ENCODE measurements around the gene KIF1A.
A peak's percentile ranks its signal among the peaks of the same experiment; 100 is the strongest.

KIF1A gene

DNA sequence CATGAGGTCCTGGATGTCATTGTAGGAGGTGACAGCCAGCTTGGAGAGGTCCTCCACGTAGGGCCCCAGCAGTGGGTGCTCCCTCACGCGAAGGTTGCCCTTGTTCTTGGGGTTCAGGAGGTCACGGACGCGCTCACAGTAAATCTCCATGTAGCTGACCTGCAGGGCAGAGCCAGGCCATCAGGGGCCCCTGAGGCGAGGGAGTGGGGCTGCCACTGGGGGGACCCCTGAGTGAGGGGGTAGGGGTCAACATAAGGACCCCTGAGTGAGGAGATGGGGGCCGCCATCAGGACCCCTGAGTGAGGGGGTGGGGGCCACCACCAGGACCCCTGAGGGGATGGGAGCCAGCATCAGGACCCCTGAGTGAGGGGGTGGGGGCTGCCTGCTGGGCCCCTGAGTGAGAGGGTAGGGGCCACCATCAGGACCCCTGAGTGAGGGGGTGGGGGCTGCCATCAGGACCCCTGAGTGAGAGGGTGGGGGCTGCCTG is 33.6 kb downstream of the KIF1A start:
- DNase-seq: no peak

DNA sequence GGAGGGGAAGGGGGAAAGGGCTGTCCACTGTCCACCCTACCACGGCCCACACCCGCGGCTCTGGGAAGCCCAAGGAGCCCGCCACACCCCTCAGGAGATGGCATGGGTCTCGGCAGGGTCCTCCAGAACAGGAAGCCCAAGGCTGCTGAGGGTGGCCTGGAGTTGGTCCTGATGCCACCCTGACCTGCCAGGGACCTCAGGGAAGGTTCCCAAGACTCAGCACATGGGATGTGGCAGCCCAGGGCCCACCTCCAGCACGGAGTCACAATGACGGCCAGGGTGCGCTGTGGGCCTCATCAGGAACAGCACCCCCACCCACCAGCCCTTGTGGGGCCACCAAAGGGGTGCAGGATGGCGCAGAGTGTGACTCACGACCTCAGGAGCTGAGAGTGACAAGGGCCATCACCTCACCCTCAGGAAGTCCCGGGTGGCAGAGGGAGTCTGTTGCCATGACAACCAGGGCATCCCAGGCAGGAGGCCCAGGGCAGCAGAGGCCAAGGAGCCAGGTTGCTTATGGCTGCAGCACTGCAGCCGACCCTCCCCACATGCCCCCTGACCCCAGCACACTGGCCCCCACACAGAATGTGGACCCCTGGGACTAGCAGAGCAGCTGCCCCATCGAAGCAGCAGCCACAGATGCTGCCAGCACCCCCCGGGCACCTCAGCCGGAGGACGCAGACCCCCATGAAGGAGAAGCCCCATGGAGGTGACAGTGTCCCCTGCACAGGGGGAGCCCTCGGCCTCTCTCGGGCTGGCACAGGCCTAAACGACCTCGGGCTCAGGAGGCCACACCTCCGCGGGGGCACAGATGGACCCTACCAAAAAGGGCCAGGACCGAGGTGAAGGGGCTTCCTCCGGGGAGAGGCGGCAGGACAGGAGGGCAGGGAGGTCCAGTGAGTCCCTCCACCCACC is 34.3 kb downstream of the KIF1A start:
- no peak for DNase-seq

DNA sequence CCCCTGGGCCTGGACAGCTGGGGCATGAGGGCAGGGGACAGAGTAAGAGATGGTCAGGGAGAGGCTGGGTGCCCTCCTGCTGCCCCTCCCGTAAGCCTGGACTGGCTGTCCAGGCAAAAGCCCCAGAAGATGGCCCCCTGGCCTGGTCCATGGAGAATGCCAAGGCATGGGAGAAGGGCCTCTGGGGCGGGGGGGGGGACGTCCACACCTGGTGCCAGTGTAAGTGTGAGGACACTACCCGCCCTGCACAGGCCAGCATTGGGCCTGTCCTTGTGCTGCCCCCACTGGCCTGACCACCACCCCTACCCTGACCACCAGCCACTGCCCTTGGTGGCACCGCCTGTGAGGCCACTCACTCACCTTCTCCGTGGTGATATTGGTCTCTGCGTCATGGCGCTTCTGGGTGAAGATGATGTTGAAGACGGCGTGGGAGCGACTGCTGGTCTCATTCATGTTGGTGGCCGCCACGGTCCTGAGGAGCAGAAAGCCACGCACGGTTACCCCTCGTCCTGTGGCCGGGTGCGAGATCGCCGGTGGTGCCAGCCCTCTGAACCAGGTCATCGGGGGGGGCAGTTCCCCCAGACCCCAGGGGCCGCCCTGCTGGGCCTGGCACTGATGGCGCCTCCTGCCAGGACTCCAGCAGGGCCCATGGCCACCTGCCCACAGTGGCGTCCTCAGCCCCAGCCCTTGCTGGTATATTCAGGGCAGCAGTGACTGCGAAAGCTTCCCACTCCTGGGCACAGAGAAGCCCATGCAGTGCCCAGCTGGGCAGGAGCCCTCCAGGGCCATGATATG is 35.2 kb downstream of the KIF1A start:
- DNase-seq: no peak

DNA sequence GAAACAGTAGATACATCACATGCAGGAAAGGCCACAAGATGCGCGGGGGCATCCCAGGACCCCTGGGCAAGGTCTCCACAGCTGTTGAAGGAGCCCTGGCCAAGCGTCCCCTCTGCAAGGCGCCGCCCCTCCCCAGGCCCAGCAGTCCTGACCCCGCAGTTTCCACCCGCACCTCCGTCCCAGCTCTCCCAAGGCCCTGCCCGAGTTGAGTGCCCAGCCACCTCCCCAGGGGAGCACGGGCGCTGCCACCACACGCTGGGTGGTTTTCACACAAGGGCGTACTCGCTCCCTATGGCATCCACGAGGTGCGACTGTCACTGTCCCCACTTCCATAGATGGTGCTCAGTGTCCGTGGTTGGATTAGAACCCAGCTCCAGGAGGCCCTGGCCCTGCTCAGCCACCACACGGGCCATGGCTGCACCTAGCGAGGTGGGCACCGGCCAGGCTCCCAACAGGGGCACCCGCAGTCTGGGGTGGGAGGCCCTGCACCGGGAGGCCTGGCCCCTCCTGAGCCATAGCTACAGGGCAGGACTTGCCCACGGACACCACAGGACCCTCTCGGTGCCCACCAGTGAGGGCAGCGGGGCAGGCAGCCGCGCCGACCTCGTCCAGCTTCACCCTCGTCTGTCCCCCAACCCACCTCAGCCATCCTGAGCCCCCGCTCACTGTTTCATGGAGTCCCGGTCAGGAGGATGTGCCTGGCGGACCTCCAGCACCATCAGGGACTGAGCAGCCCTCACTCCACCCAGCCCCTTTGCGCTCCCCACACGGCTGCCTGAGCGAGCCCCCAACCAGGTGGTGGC is 36.0 kb downstream of the KIF1A start:
- DNase-seq: no peak

DNA sequence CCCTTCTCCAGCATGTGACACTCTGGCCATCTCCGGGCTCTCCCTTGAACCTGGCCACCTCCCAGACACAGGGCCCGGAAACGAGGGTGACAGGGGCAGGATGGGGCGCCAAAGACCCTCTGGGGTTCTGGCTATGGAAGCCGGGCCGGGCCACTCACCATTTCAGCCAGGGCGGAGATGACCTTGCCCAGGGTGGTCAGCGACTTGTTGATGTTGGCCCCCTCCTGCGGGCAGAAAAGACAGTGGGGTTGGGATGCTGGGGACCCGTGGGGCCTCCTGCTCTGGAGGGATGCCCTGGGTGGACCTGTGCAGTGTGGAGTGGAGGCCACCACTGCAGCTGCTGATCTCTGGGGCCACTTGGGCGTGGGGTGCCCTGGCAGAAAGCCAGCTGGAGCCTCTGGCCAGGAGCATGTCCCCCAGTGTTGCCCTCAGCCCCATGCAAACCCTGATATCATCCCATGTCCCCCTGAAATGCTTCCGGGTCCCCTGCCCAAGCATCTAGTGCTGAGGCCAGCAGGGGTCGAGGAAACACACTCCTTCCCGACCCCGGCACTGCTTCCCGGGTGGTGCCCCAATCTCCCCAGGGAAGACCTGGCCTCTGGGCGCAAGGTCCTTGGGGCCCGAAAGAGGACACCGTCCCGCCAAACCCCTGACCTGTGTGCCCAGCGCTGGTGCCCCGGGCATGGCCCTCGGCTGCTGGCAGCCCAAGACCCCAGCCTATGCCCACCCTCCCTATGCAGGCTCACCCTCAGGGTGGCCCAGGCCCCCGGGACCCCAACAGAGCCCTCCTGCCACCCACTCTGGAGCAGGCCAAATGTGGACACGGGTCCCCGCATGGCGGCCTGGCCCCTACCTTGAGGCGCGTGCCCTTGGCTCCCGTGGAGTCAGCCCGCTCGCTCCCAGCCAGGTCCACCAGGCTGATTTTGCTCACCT is 36.9 kb downstream of the KIF1A start:
- DNase-seq: no peak

DNA sequence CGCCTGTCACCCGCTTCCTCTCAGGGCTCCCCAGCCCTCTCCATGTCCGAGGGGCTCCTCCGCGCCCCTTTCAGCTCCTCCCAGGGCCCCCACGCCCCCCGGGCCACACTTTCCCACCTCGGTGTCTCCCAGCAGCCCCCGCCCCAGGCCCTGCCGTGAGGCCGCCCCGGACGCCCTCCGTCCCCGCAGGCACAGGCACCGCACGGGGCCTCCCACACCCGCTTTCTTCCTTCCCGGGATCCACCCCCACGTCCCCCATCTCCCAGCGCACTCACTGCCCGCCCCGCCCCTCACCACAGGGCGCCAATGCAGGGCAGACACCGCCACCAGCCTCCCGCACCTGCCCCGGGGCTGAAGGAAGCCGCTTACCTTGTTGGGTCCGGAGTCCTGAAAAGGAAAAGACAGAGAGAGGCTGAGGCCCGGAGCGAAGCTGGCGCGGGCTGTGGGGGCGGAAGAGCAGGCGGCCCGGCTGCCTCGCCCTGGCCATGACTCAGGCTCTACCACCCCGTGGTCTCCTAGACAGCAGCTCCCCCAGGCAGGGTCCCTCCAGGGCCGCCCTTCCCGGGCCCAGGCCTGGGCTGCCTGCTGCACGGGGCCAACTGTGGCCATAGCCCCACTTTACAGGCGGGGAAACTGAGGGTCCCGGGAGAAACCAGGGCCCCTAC is 37.7 kb downstream of the KIF1A start:
- DNase-seq: no peak

DNA sequence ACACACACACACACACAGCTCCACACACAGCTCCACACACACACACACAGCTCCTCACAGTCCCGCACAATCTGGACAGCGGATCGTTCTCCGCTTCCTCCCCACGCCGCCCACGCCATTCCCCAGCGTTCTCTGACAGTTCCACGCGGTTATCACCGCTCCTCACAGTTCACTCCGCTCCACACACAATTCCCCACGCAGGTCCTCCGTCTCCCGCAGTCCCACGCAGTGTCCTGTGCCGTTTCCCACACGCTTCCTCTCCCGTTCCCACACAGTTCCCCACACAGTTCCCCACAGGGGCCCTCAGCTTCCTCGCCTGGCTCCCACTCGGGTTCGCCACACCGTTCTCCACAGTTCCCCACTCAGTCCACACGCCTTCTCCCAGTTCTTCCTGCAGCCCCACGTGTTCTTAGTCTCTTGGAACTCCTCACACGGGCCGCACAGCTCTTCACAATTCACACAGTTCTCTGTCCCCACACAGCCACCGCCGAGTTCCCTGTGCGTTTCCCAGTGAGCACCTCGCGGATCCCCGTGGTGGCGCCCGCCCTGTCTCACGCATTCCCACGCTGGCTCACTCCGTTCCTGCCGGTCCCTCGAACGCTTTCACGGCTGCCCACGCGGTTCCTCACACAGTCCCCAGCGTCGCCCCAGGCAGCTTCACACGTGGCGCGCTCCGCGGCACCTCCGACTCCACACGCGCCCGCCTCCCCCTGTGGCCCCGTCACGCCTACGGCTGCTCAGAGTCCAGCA is 38.4 kb downstream of the KIF1A start:
- no peak for DNase-seq

DNA sequence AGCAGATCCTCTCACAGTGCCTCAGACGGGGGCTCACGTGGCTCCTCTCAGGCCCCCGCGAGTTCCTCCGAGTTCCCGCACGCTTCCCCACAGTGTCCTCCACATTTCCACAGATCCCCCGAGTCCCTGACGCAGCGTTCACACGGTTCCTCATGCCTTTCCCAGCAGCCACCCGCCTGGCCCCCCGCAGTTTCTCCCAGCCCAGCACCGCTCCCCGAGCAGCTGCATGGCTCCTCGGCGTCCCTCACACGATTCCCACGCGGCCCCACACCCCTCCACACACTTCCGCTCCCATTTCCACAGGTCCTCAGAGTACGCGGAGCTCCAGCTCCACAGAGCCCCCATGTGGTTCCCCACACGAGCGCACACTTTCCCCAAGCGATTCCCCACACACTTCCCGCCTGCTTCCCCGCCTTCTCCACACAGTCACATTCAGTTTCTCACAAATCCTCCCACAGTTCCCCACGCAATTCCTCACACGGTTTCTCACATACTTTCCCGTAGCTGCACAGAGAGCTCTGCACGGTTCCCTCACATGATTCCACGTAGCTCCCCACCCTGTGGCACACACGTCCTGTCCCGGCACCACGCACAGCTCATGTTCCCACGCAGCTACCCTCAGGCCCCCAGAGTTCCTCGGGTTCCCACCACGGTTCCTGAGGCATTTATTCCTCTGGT is 39.9 kb downstream of the KIF1A start:
- no peak for DNase-seq

DNA sequence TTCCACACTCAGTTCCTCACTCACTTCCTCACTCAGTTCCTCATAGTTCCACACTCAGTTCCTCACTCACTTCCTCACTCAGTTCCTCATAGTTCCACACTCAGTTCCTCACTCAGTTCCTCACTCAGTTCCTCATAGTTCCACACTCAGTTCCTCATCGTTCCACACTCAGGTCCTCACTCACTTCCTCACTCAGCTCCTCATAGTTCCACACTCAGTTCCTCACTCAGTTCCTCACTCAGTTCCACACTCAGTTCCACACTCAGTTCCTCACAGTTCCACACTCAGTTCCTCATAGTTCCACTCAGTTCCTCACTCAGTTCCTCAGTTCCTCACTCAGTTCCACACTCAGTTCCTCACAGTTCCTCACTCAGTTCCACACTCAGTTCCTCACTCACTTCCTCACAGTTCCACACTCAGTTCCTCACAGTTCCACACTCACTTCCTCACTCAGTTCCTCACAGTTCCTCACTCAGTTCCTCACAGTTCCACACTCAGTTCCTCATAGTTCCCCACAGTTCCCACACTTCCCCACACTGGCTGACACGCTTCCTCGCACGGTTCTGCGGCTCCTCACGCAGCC is 40.7 kb downstream of the KIF1A start:
- peak in 1 of 3 donors; percentile 1 for DNase-seq

DNA sequence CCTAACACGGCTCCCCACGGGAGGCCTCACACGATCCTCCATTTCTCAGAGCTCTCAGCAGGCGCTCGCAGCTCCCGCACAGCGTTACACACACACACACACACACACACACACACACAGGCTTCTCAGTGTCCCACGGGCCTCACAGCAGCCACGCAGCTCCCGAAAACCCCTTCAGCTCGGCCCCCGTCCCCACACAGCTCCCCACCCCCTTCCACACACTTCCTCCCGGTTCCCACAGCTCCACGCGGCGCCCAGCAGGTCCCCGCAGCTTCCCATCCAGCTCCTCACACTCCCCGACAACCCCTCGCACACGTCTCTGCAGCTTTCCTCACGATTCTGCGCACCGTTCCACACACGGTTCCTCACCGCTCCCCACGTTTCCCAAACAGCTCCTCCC is 41.6 kb downstream of the KIF1A start:
- no peak for DNase-seq

DNA sequence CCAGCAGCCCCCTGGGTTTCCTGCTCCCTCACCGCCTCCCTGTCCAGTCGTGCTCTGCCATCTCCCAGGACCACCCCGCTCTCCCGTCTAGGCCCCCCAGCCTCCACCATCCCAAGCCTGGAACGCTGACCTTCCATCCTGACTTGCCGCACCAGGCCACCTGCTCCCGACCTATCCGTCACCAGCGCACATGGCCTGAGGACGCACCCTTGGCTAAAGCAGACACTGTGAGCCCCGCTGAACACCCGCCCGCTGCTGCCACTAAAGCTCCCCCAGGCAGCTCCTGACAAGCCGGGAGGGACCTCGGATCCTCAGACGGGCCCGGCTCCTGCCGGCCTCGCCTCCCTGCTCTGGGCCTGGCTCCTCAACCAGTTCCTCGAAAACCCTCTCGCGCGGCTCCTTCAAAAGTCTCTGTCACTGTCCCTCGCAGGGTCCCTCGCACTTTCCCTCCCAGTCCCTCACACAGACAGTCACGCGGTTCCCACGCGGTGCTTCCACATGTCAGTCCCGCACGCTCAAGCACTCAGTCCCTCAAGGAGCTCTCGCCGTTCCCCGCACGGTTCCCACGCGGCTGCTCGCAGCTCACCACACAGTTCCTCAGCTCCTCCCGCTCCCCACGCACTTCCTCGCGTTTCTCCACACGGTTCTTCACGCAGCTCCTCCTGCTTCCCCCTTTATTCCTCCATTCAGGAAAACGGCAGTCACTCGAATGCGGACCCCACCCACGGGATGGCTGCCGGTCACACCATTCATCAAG is 42.4 kb downstream of the KIF1A start:
- no peak for DNase-seq

DNA sequence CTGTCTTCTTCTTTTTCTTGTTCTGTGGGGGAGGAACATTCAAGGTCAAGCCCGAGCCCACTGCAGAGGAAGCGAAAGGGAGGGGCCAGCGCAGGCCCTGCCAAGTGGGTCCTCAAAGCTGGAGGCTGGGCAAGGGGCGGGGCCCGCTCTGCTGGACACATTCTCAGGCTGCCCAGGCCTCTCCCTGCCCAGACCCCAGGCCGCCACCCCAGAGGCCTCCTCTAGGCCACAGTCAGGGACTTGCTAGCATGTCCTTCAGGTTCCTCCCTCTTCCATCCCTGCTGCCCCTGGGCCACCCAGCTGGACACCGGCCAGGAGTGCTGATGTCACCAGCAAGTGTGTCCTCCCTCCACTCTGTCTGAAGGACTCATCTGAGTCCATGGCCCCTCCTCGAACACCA is 44.1 kb downstream of the KIF1A start:
- no peak for DNase-seq

DNA sequence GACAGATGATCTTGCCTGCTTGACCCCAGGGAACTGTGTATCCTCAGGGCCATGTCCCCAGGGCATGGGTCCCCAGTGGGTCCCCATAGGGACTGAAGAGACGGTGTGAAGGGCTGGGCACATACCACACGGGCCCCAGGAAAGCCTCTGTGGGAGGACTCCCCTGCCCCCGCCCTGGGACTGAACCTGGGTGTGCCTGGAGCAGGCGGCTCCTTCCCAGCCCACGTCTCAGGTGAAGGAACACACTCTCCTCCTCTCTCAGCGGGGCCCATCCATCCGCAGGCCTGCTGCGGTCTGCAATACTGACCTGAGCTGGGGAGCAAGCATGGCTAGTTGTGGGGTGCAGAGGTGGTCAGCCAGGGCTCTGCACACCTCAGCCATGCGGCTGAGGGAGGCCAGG is 45.2 kb downstream of the KIF1A start:
- no peak for DNase-seq

DNA sequence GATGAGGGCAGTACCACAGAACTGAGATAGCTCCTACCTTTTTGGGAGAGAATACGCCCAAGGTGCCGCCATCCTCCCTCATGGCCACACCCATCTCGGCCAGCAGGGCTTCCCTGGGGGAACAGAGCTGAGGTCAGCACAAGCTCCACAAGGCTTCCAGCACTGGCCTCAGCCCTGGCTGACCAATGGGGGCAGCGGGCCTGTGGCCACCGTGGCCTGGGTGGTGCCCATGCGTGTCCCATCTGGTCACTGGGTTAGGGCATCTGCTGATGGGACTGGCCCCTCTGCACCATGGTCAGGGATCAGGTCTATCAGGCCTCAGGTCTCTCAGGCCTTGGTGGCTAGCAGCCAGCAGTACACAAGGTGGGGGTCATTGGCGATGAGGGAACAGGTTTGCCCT is 50.9 kb downstream of the KIF1A start:
- no peak for DNase-seq

DNA sequence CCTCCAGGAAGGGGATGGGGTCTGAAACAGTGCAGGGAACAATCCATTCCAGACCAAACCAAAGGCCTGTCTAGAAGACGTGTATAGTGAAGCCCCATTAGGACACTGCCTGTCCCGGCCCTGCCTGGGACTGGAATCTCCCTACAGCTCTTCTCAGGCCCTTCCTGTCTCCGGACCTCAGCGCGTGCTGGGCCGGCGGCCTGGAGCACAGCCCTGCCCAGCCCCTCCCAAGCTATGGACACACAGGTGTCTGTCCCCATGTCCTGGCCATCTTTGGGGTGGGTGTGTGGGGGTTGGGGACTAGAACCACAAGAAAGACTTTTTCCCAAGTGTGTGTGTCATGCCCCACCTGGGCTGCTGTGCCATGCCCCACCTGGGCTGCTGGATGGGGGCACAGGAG is 51.8 kb downstream of the KIF1A start:
- DNase-seq: no peak

DNA sequence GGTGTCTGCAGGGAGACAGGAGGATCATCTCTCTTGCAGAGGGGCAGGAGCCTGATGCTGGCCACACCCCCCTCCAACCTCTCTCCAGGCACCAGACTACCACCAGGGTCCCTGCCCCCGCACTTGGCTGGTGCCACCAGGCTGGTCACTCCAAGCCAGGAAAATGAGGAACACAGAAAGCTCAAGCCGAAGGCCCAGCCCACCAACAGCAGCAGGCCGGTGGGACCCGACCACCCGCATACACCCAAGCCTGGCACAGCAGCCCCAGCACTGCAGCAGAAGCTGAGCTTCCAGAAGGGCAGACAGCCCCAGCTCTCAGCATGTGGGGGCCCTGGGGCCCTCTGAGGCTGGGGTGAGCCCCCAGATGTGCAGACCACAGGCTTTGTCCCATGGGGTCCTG is 52.7 kb downstream of the KIF1A start:
- no peak for DNase-seq

DNA sequence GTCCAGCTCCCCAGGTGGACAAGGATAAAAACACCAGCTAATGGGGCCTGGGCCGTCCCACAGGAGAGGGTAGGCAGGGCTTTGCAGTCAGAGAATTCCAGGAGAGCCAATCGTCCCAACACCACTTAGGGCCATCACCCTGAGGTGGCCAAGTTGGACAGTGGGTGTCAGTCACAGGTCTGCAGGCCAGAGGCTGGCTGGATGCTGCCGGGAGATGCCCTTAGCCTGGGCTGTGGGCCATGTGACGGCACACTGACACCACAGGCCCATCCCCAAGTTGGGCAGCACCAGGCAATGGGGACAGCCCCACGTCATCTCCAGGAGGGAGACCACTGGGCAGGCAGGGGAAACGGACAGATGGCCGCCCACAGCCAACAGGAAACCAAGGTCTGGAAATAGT is 53.9 kb downstream of the KIF1A start:
- DNase-seq: no peak

DNA sequence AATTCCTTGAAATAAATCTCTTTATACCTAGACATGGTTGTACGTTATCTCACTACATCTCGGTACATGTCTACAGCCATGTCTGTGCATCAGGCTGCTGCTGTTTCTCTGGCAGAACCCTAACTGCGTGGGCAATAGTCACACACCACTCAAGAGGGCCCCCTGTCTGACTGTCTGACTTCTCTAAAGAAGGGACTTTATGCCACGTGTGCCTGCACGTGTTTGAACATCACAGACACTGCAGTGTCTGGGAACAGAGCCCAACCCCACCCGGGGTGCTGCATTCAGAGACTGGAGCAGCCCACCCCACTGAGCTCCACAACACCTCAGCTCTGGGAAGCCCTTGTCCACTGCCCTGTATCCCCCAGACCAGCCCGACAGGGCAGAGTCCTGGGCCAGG is 55.0 kb downstream of the KIF1A start:
- no peak for DNase-seq

DNA sequence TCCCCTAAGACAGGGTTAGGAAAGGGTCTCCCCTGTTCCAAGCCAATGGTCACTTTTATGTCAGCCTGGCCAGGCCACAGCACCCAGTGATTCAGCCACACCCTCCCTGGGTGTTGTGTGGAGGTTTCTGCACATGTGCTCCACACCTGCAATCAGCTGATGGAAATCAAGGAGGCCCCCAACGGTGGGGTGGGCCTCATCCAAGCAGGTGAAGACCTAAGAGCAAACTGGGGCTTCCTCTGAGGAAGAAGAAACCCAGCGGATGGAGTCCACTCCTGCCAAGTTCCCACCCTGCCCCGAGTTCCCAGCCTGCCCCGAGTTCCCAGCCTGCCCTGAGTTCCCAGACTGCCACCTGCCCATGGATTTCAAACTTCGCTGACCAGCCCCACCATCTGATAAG is 55.4 kb downstream of the KIF1A start:
- DNase-seq: no peak
